NK-92 treated with Interleukin-12 subunit alpha and Interleukin-12 subunit beta, amount 100 ng/mL, for 24 hours (cell line): Measurements from ENCODE around the gene ESPL1.
A peak's percentile ranks its signal among the peaks of the same experiment; 100 is the strongest.

ENCODE experiments used
- DNase-seq: peaks from one replicate; lab custom pipeline; 2025; lab: John Stamatoyannopoulos, UW

Gene ESPL1

DNA sequence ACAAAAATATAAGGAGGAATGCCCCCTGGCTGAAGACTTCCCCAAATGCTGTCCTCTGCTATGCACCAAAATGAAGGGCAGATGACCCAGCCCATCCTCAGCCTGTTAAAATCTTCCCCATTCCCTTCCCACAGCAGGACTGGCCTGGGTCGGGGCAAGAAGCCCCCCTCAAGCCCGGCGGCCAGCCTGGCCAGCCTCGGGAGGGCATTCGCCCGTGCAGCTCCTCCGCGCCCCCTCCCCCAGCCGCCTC lies 36.5 kb upstream of the ESPL1 start:
- no peak for DNase-seq

DNA sequence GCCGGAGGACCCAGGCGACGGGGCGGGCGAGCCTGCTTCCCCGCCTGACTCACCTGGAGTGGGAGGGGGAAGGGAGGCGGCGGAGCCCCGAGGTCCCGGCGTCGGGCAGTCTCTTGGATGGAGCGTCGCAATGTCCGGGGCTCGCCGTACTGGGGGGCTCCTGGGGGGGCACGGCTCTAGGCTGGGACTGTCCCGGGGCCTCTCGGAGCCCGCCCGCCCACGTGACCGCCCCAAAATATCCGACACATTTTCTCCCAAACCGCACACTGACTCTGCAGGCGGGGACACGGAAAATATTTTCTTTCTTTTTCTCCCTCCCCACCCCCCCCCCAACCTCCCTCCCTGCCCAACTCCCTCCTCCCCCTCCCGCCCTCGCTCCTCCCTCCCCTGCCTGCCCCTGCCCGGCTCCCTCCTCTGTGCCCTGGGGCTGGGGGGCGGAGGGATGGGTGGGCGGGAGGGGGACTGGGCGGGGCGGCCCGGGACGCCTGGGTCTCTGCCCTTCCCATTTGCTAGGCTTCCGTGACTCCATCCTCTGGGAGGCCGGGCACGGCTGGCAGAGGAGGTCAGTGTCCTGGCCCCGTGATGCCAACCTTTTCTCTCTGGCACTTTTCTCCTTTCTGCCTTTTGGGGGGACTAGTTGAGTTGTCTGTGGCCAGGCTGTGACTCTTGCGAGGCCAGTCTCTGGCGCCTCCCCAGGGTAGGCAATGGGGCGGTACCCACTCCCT lies 36.0 kb upstream of the ESPL1 start, which contains the start of gene RARG:
RARG (minus strand) TSS at position 289 of the 725 bp plus-strand sequence. CDS start 4,664 bp downstream, outside the sequence.
- DNase-seq, result no peak

GRCh38 chr12:53232646-53233461 lies 35.2 kb upstream of the ESPL1 start:
- DNase-seq, result no peak

DNA sequence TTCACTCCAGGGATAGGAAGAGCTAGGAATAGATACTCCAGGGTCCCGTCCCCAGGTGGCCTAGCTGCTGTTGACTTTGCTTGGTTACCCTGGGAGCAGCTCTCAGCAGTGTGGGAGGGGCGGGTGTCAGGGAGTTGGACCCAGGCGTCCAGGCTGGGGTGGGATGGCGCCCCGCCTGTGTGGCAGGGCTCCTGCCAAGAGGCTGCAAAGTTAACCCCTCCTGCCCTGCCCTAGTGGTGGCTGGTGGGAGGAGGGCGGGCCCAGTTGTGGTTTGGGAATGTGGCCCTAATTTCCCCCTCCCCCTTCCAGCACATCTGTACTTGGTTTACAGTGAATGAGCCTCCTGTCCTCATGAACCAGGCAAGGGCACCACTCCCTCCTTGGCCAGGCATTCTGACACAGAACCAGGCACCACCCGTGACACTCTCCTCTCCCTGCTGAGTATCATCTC lies 34.4 kb upstream of the ESPL1 start:
- DNase-seq, result no peak

DNA sequence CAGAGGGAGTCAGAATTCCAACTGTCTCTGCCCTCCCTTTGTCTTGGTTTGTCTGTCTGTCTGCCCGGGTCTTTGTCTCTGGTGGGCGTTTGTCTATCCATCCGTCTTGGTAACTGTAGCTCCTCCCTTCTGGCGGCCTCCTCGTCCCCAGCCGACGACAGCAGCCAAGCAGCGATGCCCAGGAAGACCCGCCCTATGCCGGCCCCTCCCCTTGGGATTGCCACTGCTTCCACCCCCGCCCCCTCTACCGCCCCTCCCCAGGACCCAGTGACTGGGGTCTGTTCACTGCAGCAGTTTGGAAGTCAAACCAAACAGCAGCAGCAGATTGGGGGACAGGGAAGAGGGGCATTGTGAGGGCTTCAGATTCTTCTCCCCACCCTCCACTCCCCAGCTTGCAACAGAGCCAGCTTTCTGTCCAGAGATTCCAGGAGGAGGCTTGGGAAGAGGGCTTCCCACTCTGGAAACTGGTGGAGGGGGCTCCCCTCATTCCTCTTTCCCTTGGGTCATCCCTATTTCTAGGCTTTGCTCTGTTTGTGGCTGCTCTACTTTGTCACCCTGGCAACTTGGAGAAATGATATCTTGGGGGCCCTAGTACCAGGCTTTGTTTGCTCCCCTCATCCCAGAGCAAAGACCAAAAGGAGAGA lies 33.7 kb upstream of the ESPL1 start:
- DNase-seq, result no peak

- DNase-seq, result no peak
Measured at GRCh38 chr12:53235164-53235563, 32.9 kb upstream of the ESPL1 start.

GRCh38 chr12:53235742-53236442 lies 32.2 kb upstream of the ESPL1 start:
- no peak for DNase-seq

GRCh38 chr12:53236443-53237111 lies 31.5 kb upstream of the ESPL1 start:
- DNase-seq, result no peak

GRCh38 chr12:53239643-53240258 lies 28.3 kb upstream of the ESPL1 start:
- DNase-seq, result no peak

DNA sequence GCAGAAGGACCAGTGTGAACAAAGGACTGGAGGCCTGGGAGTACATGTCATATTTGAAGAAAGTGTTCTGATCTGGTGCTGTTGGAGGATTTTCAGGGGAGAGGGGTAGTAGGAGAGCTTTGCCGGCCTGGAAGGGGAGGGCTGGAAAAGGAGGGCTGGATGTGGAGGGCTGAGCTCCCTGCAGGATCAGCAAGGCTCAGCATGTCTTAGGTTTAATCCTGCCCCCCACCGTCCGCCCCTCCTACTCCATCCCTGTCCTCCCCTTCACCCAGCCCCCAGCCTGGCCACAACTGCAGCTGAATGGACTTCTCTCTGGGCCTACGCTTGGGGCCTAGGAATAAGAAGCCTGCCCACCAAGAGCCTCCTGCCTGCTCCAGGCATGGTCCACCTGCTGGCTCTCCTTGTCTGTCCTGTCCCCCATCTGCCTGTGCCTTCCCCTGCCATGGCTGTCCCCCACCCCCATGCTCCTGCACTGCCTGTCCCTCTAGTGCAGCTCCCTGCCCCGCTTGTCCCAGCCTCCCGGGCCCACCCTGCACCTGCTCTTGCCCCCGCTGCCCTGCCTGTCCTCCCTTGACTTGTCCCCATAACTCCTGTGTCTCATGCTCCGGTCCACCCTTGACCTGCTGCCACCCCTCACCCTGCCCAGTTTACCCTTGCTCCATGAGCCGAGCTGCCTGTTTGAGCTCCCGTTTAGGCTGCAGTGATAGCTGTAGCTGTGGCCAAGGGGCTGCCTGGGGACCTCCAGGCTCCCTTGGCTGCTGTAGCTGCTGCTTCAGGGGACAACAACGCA lies 26.3 kb upstream of the ESPL1 start:
- DNase-seq, result no peak

- DNase-seq, result no peak
Measured at GRCh38 chr12:53244337-53244736, 23.8 kb upstream of the ESPL1 start.

DNA sequence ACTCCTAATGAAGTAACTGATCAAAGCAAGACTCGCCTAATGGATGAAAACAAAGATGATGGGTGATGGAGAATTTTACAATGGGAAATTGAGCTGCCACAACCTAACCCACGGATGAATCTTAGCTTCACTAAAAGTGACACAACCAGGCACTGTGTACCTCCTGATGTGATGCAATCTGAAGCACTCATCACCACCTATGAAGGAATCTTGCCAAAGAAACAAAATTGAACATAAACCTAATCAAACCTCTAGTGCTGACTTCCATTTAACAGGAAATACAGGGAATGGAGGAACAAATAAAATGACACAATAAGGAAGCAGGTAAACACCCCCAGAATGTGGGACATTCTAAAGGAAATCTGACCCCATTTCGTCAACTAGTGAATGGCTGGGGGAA lies 22.8 kb upstream of the ESPL1 start:
- DNase-seq, result no peak

DNA sequence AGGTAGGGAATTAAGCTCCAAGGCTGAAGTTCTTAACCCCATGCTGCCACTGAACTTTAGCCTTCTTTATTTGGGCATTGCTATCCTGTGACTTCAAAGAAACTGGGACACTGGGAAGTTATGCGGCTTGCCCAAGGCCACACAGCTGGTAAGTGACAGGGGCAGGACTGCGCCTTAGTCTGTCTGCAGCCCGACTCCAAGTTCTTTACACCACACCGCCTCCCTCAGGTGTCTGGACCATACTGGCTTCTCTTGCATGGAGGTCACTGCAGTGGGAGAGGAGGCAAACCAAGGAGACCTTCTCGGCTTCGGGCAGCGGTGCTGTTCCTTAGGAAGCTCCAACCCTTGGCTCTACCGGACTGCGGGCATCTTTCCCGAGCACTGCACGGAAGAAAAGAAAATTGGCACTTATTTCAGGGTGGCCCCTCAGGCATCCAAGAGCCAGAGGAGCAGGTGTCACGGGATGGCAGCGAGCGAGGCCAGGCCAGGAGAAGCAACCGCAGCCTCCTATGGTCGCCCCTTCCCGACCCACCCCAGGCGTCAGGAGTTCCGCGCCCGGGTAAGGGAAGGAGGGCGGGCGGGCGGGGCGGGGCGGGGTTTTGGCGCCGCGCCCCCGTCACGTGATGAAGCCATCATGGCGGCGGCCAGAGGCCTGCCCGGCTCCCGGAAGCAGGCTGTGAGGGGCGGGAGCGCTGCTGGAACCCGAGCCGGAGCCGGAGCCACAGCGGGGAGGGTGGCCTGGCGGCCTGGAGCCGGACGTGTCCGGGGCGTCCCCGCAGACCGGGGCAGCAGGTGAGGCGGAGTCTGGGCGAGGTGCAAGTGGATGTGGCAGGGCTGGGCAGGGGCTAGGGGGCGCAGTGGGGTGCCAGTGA lies 16.4 kb upstream of the ESPL1 start:
- DNase-seq, result peak; percentile 46

GRCh38 chr12:53252349-53252916 lies 15.7 kb upstream of the ESPL1 start:
- DNase-seq, result no peak

DNA sequence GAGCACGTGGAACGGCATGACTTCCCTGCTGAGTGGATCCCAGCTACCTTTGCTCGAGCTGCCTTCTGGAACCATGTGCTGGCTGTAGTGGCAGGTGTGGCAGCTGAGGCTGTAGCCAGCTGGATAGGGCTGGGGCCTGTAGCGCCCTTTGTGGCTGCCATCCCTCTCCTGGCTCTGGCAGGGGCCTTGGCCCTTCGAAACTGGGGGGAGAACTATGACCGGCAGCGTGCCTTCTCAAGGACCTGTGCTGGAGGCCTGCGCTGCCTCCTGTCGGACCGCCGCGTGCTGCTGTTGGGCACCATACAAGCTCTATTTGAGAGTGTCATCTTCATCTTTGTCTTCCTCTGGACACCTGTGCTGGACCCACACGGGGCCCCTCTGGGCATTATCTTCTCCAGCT lies 14.8 kb upstream of the ESPL1 start:
- no peak for DNase-seq

DNA sequence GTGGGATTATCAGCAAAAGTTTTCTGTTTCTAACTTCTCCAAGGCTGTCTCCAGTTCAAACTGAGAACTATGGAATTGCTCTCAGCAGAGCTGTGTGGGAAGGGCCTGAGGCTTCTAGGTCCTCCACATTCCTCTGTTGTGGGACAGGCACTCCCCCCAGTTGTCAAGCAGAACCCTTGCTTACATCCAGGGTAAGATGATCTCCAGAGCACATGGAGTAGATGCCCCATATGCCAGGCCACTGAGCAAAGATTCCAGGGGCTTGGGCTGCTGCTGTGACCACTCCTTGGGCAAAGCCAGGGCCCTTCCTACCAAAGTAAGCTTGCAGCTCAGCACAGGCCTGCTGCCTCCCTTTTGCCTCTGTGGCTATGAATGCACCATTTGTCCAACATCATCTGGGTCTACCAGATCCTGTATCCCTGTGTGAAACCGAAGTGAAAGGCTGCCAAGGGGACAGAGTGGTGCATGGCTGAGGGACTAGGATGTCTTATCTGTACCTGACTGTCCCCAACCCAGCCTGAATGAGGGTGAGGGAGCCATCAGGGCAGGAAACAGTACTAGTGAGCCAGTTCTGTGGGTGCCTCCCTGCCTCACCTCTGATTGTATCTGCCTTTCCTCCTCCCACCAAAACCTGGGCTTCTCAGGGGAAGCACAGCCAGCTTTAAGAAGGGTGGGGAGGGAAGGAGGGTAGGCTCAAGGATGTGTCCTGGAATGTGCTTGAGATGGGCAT lies 13.1 kb upstream of the ESPL1 start:
- no peak for DNase-seq

DNA sequence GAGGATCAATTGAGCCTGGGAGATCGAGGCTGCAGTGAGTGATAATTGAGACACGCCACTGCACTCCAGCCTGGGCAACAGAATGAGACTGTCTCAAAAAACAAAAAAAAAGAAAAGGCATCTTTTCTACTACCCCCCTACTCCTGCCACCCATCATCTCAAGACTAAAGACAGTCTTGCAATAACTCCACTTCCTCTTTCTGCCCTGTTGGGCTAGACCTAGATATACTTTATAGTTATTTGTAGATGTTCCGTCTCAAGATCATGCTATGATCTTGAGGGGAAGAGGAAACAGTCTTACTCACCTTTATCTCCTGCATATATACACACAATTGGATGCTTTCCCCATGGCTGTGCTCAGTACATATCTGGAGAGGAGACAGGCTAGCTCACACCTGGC lies 12.1 kb upstream of the ESPL1 start:
- no peak for DNase-seq
